Natural killer cell treated with Interleukin-12 subunit alpha and Interleukin-12 subunit beta and Interleukin-15 and Interleukin-18, amount 100 ng/mL, for 72 hours (primary cell): Measurements from ENCODE around the gene ARHGEF1. TPM values are rescaled to one million over a fixed set of nuclear protein-coding genes. Genes with fewer than 3 reads are reported as not detected.

Experiments
- ATAC-seq, 2 donors: fragments of 150-1000 bp; cut with Tn5 transposase in 1 of 2; sonication (Bioruptor Pico), chemical (Tn5 transposase) in 1 of 2; 2 replicates each; pipeline ENCODE4 v1.10.0; 2021
- DNase-seq: peaks from one replicate; pipeline ENCODE4 v3.0.0; 2022; ENCODE audit warnings: low spot score
- H3K27ac Mint-ChIP-seq, 2 donors: 1 replicate in 1 of 2; 2 replicates in 1 of 2; pipeline ENCODE4 v1.8.0; 2022; ENCODE audit warnings: mixed read lengths in 2 of 2, mild to moderate bottlenecking in 1 of 2, moderate library complexity in 1 of 2
- H3K27me3 Mint-ChIP-seq, 2 donors: 1 replicate in 1 of 2; 2 replicates in 1 of 2; pipeline ENCODE4 v1.8.0; 2022; ENCODE audit warnings: mixed read lengths in 2 of 2
- H3K36me3 Mint-ChIP-seq: one replicate; pipeline ENCODE4 v1.8.0; 2022; ENCODE audit warnings: mixed read lengths
- H3K4me1 Mint-ChIP-seq, 2 donors: 1 replicate in 1 of 2; 2 replicates in 1 of 2; pipeline ENCODE4 v1.8.0; 2022; ENCODE audit warnings: low read depth in 2 of 2, mixed read lengths in 2 of 2, mild to moderate bottlenecking in 1 of 2
- H3K4me3 Mint-ChIP-seq: one replicate; pipeline ENCODE4 v1.8.0; 2022; ENCODE audit warnings: mixed read lengths
- H3K9me3 Mint-ChIP-seq: 2 replicates; pipeline ENCODE4 v1.8.0; 2022; ENCODE audit warnings: mixed read lengths
- total RNA-seq, 2 donors: library from RNA; stranded (reverse); gene quantifications; one replicate each; pipeline ENCODE4 v1.2.3, GENCODE V29; 2022

ARHGEF1 gene
- total RNA-seq, 2 donors from 2014 or later = 321 to 444 TPM

DNA sequence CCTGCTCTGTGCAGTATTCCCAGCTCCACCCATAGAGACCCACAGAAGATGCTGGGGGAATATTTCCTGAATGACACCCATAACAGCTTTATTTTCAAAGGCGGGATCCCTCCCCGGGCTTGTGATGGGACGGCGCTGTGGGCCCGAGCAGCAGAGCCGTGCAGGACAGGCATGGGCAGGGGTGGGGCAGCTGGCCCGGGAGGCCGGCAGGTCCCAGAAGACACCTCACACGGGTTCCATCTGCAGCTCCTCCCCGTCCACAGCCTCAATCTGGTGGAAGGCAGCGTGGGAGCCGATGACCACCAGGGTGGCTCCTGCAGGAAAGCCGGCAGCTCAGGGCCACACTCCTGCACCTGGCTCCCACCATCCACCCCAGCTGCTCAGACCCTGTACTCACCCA lies 73.6 kb downstream of the ARHGEF1 start:
- H3K27ac Mint-ChIP-seq = no peak overlapping the region
- H3K36me3 Mint-ChIP-seq = no peaks in the 10 kb centered on the region
- ATAC-seq (no peak), DNase-seq (no peak)
- H3K9me3 Mint-ChIP-seq = no peaks in the 10 kb centered on the region
- H3K27me3 Mint-ChIP-seq = peaks cover 0 to 2% of the 10 kb centered on the region in 2 donors
- H3K4me1 Mint-ChIP-seq = peaks cover 18 to 23% of the 10 kb centered on the region in 2 donors
- H3K4me3 Mint-ChIP-seq = no peak overlapping the region

Other genes with a start within 250 kb of the ARHGEF1 start
- not detected for gene CEACAM7, start 194.9 kb upstream of the ARHGEF1 start, total RNA-seq
- gene CEACAM5, start 174.6 kb upstream of the ARHGEF1 start, total RNA-seq = not detected
- not detected for gene CEACAM6, start 127.7 kb upstream of the ARHGEF1 start, total RNA-seq
- not detected for gene CEACAM3, start 86.6 kb upstream of the ARHGEF1 start, total RNA-seq
- gene LYPD4, start 38.5 kb upstream of the ARHGEF1 start, total RNA-seq = not detected
- gene DMRTC2, start 38.1 kb upstream of the ARHGEF1 start, total RNA-seq = not detected
- 1,000 to 10,000 TPM; 1,532 to 1,595 TPM for gene RPS19, start 22.9 kb upstream of the ARHGEF1 start, total RNA-seq
- 1 to 10 TPM in 1 of 2 donors, under 1 TPM in 1; 0.93 to 1.8 TPM for gene CD79A, start 5.9 kb upstream of the ARHGEF1 start, total RNA-seq
- under 1 TPM; 0.67 TPM for gene ERFL, start 45.3 kb downstream of the ARHGEF1 start, total RNA-seq
- 10 to 100 TPM; 79.6 to 89.7 TPM for gene RABAC1, start 76.1 kb downstream of the ARHGEF1 start, total RNA-seq
- gene ATP1A3, start 111.0 kb downstream of the ARHGEF1 start, total RNA-seq = 1 to 10 TPM; 2.0 to 4.2 TPM
- gene GRIK5, start 187.0 kb downstream of the ARHGEF1 start, total RNA-seq = 1 to 10 TPM in 1 of 2 donors, under 1 TPM in 1; 0.21 to 1.0 TPM
- 10 to 100 TPM; 14.2 to 16.1 TPM for gene ZNF574, start 193.0 kb downstream of the ARHGEF1 start, total RNA-seq
- 10 to 100 TPM; 21.6 to 30.5 TPM for gene POU2F2, start 249.3 kb downstream of the ARHGEF1 start, total RNA-seq